Measurements from ENCODE around the gene STARD10. TPM values are rescaled to one million over a fixed set of nuclear protein-coding genes. Genes with fewer than 3 reads are reported as not detected.

STARD10 gene
- total and polyA plus RNA-seq, 9 of the 15 experiments (the other 6 are each of a cell fraction or from before 2014, with no cell fraction given): 0.15 to 52.9 (median 32.3) TPM

- TF ChIP-seq HIVEP1 (CRISPR knock-in tag; IDR thresholded peaks at IDR 0.05) (no peak), PRMT5 (CRISPR knock-in tag; IDR thresholded peaks at IDR 0.05) (no peak), TAF1 (IDR thresholded peaks at IDR 0.05; ENCODE audit: control insufficient read depth, extremely low read depth, insufficient read depth, low read length, severe bottlenecking) (no peak), ZNF780A (CRISPR knock-in tag; IDR thresholded peaks at IDR 0.05) (no peak), ZNF778 (CRISPR knock-in tag; IDR thresholded peaks at IDR 0.05) (no peak), XRCC3 (IDR thresholded peaks at IDR 0.05) (no peak), PATZ1 (CRISPR knock-in tag; IDR thresholded peaks at IDR 0.05; ENCODE audit: borderline replicate concordance) (no peak), RBFOX2 (IDR thresholded peaks at IDR 0.05; ENCODE audit: low read depth, low read length) (0 out of 2 replicates have a peak, but pooled peaks have one; percentile 8), FOXK2 (conservative IDR thresholded peaks at IDR 0.05 in 1 of 2, IDR thresholded peaks at IDR 0.05 in 1 of 2; ENCODE audit: low read depth in 2 of 2) (no peak), NRF1 (conservative IDR thresholded peaks at IDR 0.05 in 1 of 2, IDR thresholded peaks at IDR 0.05 in 1 of 2) (peak; percentile 21 to 37; a peak in 2 of 4 replicates), CHCHD3 (CRISPR knock-in tag; IDR thresholded peaks at IDR 0.05) (no peak), TFAP4 (CRISPR knock-in tag; IDR thresholded peaks at IDR 0.05; ENCODE audit: borderline replicate concordance) (peak; percentile 47; the same call in 1 of the 2 replicates), CC2D1A (IDR thresholded peaks at IDR 0.05) (no peak), ZNF699 (CRISPR knock-in tag; IDR thresholded peaks at IDR 0.05; ENCODE audit: insufficient replicate concordance) (no peak), ZNF165 (CRISPR knock-in tag; IDR thresholded peaks at IDR 0.05; ENCODE audit: borderline replicate concordance) (no peak), DEAF1 (CRISPR knock-in tag; IDR thresholded peaks at IDR 0.05) (no peak), C11orf30 (IDR thresholded peaks at IDR 0.05; ENCODE audit: low read depth) (peak; percentile 27; the same call in 1 of the 2 replicates)
These were observed 55.4 kb downstream of the STARD10 start (continued) for GRCh38 chr11:72738199-72739141.

All from K562 (cell line).